Right renal cortex interstitium (tissue), 3 donors: ENCODE data around the gene TIA1. TPM values are rescaled to one million over a fixed set of nuclear protein-coding genes. Genes with fewer than 3 reads are reported as not detected.
"Not testable (repeated sequence)": the region's sequence is repeated elsewhere in the genome, so short reads cannot be mapped to it uniquely, and the experiment has no call there.

Experiments used
- DNase-seq, 3 donors: peaks; one replicate each; pipeline ENCODE4 v3.0.0-alpha.2; 2013; ENCODE audit warnings: low read depth in 3 of 3, low spot score in 2 of 3
- polyA plus RNA-seq, 3 donors: library from polyadenylated mRNA; unstranded; fragments of 120-200 nt; gene quantifications; one replicate each; pipeline ENCODE4 v1.2.1, GENCODE V29; 2013; ENCODE audit not compliant: insufficient read length in 3 of 3

TIA1 gene, protein sequence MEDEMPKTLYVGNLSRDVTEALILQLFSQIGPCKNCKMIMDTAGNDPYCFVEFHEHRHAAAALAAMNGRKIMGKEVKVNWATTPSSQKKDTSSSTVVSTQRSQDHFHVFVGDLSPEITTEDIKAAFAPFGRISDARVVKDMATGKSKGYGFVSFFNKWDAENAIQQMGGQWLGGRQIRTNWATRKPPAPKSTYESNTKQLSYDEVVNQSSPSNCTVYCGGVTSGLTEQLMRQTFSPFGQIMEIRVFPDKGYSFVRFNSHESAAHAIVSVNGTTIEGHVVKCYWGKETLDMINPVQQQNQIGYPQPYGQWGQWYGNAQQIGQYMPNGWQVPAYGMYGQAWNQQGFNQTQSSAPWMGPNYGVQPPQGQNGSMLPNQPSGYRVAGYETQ
- 100 to 1,000 TPM; 448 to 537 (median 517) TPM for polyA plus RNA-seq

DNA sequence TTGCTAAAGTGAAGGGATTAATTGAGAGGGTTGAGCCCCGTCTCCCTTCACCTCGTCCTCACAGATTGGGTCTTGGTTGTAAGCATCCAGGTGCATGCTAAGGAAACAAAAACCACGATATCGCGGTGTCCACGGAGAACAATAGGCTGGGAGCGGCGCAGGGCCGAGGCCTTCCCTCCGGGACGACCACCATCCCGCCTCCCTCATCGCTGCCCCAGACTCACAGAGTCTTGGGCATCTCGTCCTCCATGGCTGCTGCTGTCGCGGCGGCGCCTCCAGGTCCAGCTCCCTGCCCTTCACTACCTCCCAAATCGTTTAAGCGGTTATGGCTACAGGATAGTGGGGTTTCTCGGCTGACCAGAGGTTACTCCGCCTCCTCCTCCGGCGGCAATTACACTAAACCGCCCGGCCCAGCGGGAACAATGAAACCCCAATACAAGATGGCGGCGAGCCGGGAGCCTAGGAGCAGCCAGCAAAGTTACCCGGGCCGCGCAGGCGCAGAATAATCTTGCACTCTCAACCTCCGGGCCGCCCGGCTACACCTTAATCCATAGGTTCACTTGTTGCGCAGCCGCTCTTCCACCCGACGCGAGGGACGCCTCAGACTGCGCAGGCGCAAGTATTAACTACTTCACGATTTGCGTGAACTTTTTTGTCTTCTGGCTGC lies at the start of gene TIA1:
TIA1 (minus strand) TSS at position 448 of the 667 bp plus-strand sequence; CDS start at position 250, 198 bp downstream.
- DNase-seq: peak; percentile 97 to 98 (median 98)

DNA sequence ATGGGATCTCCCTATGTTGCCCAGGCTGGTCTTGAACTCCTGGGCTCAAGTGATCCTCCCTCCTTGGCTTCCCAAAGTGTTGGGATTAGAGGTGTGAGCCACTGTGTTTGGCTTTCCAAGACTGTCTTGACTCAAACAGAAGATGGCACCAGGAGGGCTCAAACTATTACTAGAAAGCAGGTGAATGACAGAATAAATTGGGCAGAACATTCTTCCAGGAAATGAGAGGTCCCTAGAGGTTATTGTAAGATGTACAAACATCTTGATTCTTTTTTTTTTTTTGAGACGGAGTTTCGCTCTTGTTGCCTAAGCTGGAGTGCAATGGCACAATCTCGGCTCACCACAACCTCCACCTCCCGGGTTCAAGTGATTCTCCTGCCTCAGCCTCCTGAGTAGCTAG lies 49.4 kb upstream of the TIA1 start:
- not testable (repeated sequence) for DNase-seq

- no peak for DNase-seq
Observed at GRCh38 chr2:70283500-70284191, 35.2 kb upstream of the TIA1 start.

DNA sequence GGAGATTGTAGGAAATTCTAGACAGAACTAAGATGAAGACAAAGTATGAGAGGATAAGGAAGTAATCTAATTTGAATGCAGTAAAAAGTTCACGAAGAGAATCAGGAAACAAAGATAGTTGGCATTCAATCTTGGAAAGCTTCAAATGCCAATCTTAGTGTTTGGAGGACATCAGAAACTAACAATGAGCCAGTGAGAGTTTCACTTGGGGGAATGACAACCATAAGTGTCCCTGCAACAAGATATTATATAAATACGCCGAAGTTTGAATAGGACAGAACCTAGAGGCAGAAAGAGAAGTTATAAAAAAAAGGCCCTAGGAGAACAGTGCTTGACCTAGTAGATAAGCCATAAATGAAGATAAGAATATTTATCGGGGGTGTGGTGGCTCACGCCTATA lies 34.0 kb upstream of the TIA1 start:
- no peak for DNase-seq

DNA sequence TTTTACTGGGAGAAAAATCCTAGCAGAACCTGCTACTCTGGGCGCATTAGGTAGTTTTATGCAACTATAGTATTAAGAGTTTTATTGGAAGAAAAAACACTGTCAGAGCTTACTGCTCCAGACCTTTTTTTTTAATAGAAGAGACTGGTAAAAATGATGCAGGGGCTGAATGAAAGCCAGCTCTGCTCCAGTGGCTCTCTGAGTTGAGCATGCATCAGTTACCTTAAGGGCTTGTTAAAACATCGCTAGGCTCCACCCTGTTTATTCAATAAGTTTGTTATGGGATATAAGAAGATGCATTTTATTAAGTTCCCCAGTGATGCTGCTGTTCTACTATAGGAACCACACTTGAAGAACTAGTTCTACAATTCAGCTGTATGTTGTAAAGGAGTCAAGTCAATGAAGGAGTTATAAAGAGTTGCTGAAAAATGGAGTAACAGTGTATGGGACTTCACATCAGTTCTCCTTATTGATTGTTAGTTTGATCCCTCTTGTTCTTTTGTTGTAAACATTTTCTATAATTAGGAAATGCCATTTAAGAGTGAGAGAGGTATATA lies 31.9 kb upstream of the TIA1 start:
- no peak for DNase-seq

DNA sequence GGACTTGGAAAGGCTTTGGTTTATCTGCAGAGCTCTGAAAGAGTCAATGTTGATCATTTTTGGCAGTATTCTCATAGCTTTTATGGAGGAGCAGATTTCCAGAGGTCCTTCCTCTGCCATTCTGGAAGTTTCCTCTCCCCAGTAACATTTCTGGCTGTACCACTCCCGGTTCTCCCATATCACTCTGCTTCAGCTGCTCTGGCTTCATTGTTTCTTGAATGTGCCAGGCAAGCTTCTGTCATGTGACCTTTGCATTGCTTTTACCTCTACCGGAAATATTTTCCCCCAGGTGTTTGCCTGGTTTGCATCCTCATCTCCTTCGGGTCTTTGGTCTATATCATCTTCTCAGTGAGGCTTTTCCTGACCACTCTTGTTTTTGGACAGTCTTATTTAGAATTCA lies 21.9 kb upstream of the TIA1 start:
- DNase-seq: no peak

DNA sequence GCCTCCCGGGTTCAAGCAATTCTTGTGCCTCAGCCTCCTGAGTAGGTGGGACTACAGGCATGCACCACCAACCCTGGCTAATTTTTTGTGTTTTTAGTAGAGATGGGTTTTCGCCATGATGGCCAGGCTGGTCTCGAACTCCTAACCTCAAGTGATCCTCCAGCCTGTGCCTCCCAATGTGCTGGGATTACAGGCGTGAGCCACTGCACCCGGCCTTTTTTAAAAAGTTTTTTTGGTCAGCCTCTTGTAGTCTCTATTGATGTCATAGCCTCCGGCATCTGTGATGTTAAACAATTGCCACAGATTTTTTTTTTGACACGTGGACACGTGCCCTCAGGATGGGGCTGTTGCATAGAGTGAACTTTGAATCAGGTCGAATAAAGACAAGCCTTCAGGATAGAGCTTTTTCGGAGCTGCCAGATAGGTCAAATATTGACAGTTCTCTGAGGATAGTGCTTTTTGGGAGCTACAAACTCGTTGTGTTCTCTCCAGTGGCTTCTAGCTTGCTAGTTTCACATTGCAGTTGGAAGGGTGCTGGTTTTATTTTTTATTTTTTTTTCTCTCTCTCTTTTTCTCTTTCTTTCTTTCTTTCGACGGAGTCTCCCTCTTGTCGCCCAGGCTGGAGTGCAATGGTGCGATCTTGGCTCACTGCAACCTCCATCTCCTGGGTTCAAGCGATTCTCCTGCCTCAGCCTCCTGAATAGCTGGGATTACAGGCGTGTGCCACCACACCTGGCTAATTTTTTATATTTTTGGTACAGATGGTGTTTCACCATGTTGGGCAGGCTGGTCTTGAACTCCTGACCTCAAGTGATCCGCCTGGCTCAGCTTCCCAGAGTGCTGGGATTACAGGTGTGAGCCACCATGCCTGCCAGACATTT lies 21.2 kb upstream of the TIA1 start:
- not testable (repeated sequence) for DNase-seq

DNA sequence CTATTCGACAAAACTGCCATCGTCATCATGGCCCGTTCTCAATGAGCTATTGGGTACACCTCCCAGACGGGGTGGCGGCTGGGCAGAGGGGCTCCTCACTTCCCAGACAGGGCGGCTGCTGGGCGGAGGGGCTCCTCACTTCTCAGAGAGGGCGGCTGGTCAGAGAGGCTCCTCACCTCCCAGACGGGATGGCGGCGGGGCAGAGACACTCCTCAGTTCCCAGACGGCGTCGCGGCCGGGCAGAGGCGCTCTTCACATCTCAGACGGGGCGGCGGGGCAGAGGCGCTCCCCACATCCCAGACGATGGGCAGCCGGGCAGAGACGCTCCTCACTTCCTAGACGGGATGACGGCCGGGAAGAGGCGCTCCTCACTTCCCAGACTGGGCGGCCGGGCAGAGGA lies 18.5 kb upstream of the TIA1 start:
- not testable (repeated sequence) for DNase-seq

- DNase-seq: no peak
Observed at GRCh38 chr2:70261501-70261900, 13.1 kb upstream of the TIA1 start.

DNA sequence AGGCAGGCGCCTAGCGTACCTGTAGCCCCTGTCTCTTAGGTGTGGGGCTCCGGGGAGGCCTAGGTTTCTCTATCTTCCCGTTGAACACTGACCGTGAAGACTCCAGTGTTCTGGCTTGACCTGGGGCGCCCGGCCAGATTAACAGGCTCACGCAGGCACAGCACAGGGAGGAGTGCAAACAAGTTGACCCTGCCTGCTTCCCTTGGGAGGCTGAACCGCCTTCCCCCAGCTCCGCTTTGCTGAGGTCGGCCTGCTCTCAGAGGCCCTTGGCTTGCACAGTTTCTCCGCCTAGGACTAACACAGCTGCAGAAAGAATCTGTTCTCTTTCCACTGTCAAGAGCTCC lies 10.1 kb upstream of the TIA1 start:
- DNase-seq: peak in 2 of 3 donors; percentile 23 to 27

GRCh38 chr2:70255637-70256314 lies 7.3 kb upstream of the TIA1 start:
- no peak for DNase-seq

- DNase-seq: no peak
Observed at GRCh38 chr2:70250434-70250833, 2.0 kb upstream of the TIA1 start.

- peak in 2 of 3 donors; percentile 29 to 41 for DNase-seq
Observed at GRCh38 chr2:70247364-70248180, 856 bp downstream of the TIA1 start.

- DNase-seq: no peak
Observed at GRCh38 chr2:70243806-70244584, 4.4 kb downstream of the TIA1 start.

GRCh38 chr2:70242552-70242951 lies 5.9 kb downstream of the TIA1 start:
- DNase-seq: no peak

GRCh38 chr2:70241340-70241739 lies 7.1 kb downstream of the TIA1 start:
- DNase-seq: no peak

GRCh38 chr2:70240599-70240998 lies 7.8 kb downstream of the TIA1 start:
- DNase-seq: no peak

DNA sequence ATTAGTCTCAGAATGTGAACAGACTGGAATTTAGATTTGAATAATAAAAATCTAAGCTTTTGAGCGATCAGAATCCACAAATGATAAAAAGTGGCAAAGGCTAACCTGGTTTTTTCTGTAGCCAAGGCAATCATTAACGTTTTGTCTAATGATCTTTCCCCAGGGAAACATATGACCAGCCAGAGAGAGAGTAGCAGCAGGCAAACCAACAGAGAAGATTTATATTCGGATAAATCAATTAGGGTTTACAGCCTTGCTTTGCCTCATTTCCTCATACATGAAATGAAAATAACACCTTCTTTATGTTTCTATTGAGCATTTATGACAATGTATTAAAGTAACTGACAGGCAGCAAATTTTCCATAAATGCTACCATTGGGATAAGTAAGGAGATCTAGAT lies 14.5 kb downstream of the TIA1 start:
- DNase-seq: no peak
